NB4 (cell line): ENCODE measurements around the gene ZNF581.

Experiments used
- CTCF ChIP-seq: IDR thresholded peaks from one replicate; pipeline ENCODE4 v1.5.1; 2012; ENCODE audit warnings: low read depth, low read length
- MAX ChIP-seq: IDR thresholded peaks from 2 replicates; pipeline ENCODE4 v1.6.1; 2011; ENCODE audit warnings: low read depth, low read length
- MYC ChIP-seq: IDR thresholded peaks from 2 replicates; pipeline ENCODE4 v1.6.1; 2011; ENCODE audit warnings: low read depth, low read length
- POLR2A ChIP-seq: IDR thresholded peaks from 2 replicates; pipeline ENCODE4 v1.6.1; 2011; ENCODE audit warnings: mild to moderate bottlenecking; ENCODE audit not compliant: insufficient read length; ENCODE audit errors: extremely low read depth

GRCh38 chr19:55649268-55650125 is 6.0 kb downstream of the ZNF581 start:
- TF ChIP-seq CTCF, result no peak
- TF ChIP-seq POLR2A, result no peak
- no peak for TF ChIP-seq MAX
- TF ChIP-seq MYC, result no peak
